Prostate gland (tissue), 2 donors: ENCODE results near the gene ALDH1B1. TPM values are rescaled to one million over a fixed set of nuclear protein-coding genes. Genes with fewer than 3 reads are reported as not detected.
"Not testable (repeated sequence)": the region's sequence is repeated elsewhere in the genome, so short reads cannot be mapped to it uniquely, and the experiment has no call there.

Source experiments
- DNase-seq: peaks from one replicate; pipeline ENCODE4 v3.0.0-alpha.2; 2019; ENCODE audit warnings: low spot score
- H3K27ac ChIP-seq, 2 donors: fragments of 200-600 bp; sonication (generic); 2 replicates each; pipeline ENCODE4 v1.5.1; 2017 to 2019
- H3K27me3 ChIP-seq: fragments of 200-600 bp; sonication (generic); replicated peaks from 2 replicates; pipeline ENCODE4 v1.5.1; 2019; ENCODE audit not compliant: insufficient read depth
- H3K36me3 ChIP-seq, 2 donors: fragments of 200-600 bp; sonication (generic); 1 replicate in 1 of 2; 2 replicates in 1 of 2; pipeline versions ENCODE4 v1.5.1 to v1.8.1; 2017 to 2019
- H3K4me1 ChIP-seq: fragments of 200-600 bp; sonication (generic); replicated peaks from 2 replicates; pipeline ENCODE4 v1.5.1; 2019
- H3K4me3 ChIP-seq, 2 donors: fragments of 200-600 bp; sonication (generic); 2 replicates each; pipeline ENCODE4 v1.5.1; 2017 to 2019
- H3K9me3 ChIP-seq: fragments of 200-600 bp; sonication (generic); 2 replicates; pipeline ENCODE4 v1.5.1; 2017
- CTCF ChIP-seq, 4 experiments: fragments of 200-600 bp in 2 of 4; fragments of 450-650 bp in 2 of 4; sonication (generic) in 2 of 4; IDR thresholded peaks; 1 replicate in 3 of 4; 2 replicates in 1 of 4; pipeline ENCODE4 v1.5.1; 2016 to 2019; ENCODE audit warnings: antibody characterized with exemption in 4 of 4, mild to moderate bottlenecking in 2 of 4, moderate library complexity in 2 of 4
- POLR2A ChIP-seq: fragments of 450-650 bp; IDR thresholded peaks from one replicate; pipeline ENCODE4 v1.6.1; 2016; ENCODE audit warnings: antibody characterized with exemption, mild to moderate bottlenecking
- POLR2AphosphoS5 ChIP-seq: sonication (generic); formaldehyde crosslinking; IDR thresholded peaks from one replicate; pipeline ENCODE4 v1.6.1; 2017; ENCODE audit warnings: antibody characterized with exemption
- WGBS: methylation state at CpG from one replicate; pipeline ENCODE4 v1.1.5; 2018; 5-methylcytosine and 5-hydroxymethylcytosine counted together
- intact Hi-C: fragments of 100-400 bp; cut with DNase I; formaldehyde crosslinking; loops from one replicate; pipeline ENCODE4 v1.14.2; 2022
- total RNA-seq, 2 donors: library from RNA; depleted of rRNA; stranded (reverse); fragments of >200 nt; gene quantifications; one replicate each; pipeline ENCODE4 v1.1.0, GENCODE V29; 2016

The ALDH1B1 gene
- total RNA-seq, 2 donors from 2014 or later = 42.5 to 88.8 TPM

GRCh38 chr9:38372762-38373619, 19.5 kb upstream of the ALDH1B1 start:
- Histone ChIP-seq H3K36me3 (no peaks in the 10 kb centered on the region), H3K27ac (no peak overlapping the region), H3K4me1 (no peaks in the 10 kb centered on the region), H3K4me3 (no peak overlapping the region), H3K27me3 (no peaks in the 10 kb centered on the region), H3K9me3 (no peaks in the 10 kb centered on the region)
- intact Hi-C loops = loop anchor here (5.0 kb wide), 1 partner anchor 59 kb away; no protein-coding TSS in a partner anchor
- TF ChIP-seq POLR2AphosphoS5 = no peak
- 41% methylated on average over 10 of the region's 10 CpGs for WGBS
- DNase-seq = no peak

GRCh38 chr9:38373679-38374078, 18.8 kb upstream of the ALDH1B1 start:
- no peak overlapping the region for H3K4me3 ChIP-seq
- no peaks in the 10 kb centered on the region for H3K9me3 ChIP-seq
- no peaks in the 10 kb centered on the region for H3K4me1 ChIP-seq
- H3K36me3 ChIP-seq = no peaks in the 10 kb centered on the region
- H3K27ac ChIP-seq = no peak overlapping the region
- DNase-seq = no peak
- intact Hi-C loops = loop anchor here (5.0 kb wide), 1 partner anchor 59 kb away; no protein-coding TSS in a partner anchor
- TF ChIP-seq CTCF (IDR thresholded peaks at IDR 0.05) (no peak), POLR2A (no peak), POLR2AphosphoS5 (no peak)
- WGBS = 78% methylated on average over 3 of the region's 3 CpGs
- H3K27me3 ChIP-seq = no peaks in the 10 kb centered on the region

GRCh38 chr9:38374847-38375571, 17.5 kb upstream of the ALDH1B1 start:
- Histone ChIP-seq H3K27ac (no peak overlapping the region), H3K36me3 (no peaks in the 10 kb centered on the region), H3K9me3 (no peaks in the 10 kb centered on the region), H3K27me3 (no peaks in the 10 kb centered on the region), H3K4me1 (no peaks in the 10 kb centered on the region), H3K4me3 (no peak overlapping the region)
- intact Hi-C loops = loop anchor here (5.0 kb wide), 1 partner anchor 57 kb away; no protein-coding TSS in a partner anchor
- TF ChIP-seq POLR2A (no peak), CTCF (IDR thresholded peaks at IDR 0.05) (no peak), POLR2AphosphoS5 (no peak)
- WGBS = 71% methylated on average over 5 of the region's 5 CpGs
- DNase-seq = no peak

- no peaks in the 10 kb centered on the region for H3K36me3 ChIP-seq
- H3K4me3 ChIP-seq = no peak overlapping the region
- no peaks in the 10 kb centered on the region for H3K9me3 ChIP-seq
- no peak overlapping the region for H3K27ac ChIP-seq
- no peaks in the 10 kb centered on the region for H3K4me1 ChIP-seq
- DNase-seq = no peak
- no peaks in the 10 kb centered on the region for H3K27me3 ChIP-seq
- intact Hi-C loops = no loop called here
- 87% methylated on average over 10 of the region's 10 CpGs for WGBS
- TF ChIP-seq POLR2A = no peak
- TF ChIP-seq CTCF (IDR thresholded peaks at IDR 0.05) = no peak
- TF ChIP-seq POLR2AphosphoS5 = no peak
These were observed 16.9 kb upstream of the ALDH1B1 start for GRCh38 chr9:38375572-38375963.

- Histone ChIP-seq H3K27me3 (no peaks in the 10 kb centered on the region), H3K36me3 (no peaks in the 10 kb centered on the region), H3K27ac (no peak overlapping the region), H3K9me3 (no peaks in the 10 kb centered on the region), H3K4me3 (no peak overlapping the region), H3K4me1 (no peaks in the 10 kb centered on the region)
- WGBS = 74% methylated on average over 9 of the region's 9 CpGs
- intact Hi-C loops = no loop called here
- TF ChIP-seq POLR2A (no peak), CTCF (IDR thresholded peaks at IDR 0.05) (no peak), POLR2AphosphoS5 (no peak)
- DNase-seq = no peak
These were observed 16.4 kb upstream of the ALDH1B1 start for GRCh38 chr9:38376021-38376670.

- H3K4me1 ChIP-seq, H3K4me3 ChIP-seq, H3K36me3 ChIP-seq, intact Hi-C loops, H3K9me3 ChIP-seq, H3K27ac ChIP-seq, DNase-seq, H3K27me3 ChIP-seq: not testable (repeated sequence)
- 97% methylated on average over 25 of the region's 42 CpGs for WGBS
These were observed 15.0 kb upstream of the ALDH1B1 start for GRCh38 chr9:38377336-38378083.
